Activated naive CD4-positive, alpha-beta T cell treated with anti-CD3 and anti-CD28 coated beads, Interleukin-2, amount 10 ng/mL, durations not matched to agents 7 days and 5 days (primary cell): ENCODE results near the gene CTSC.

Experiments used
- CTCF ChIA-PET: fragments of 350-600 bp; sonication (Branson Sonifier 250); formaldehyde crosslinking; loops from one replicate; lab custom pipeline; 2021; ENCODE audit warnings: antibody characterized with exemption; lab: Charles Lee
- DNase-seq: peaks from one replicate; pipeline ENCODE4 v3.0.0-alpha.2; 2020
- H3K27ac Mint-ChIP-seq: one replicate; pipeline ENCODE4 v1.8.0; 2021; ENCODE audit warnings: mild to moderate bottlenecking, moderate library complexity, mixed read lengths
- H3K27me3 Mint-ChIP-seq: one replicate; pipeline ENCODE4 v1.8.0; 2021; ENCODE audit warnings: mild to moderate bottlenecking, mixed read lengths
- H3K36me3 Mint-ChIP-seq: one replicate; pipeline ENCODE4 v1.8.0; 2021; ENCODE audit warnings: mixed read lengths
- H3K4me1 Mint-ChIP-seq: one replicate; pipeline ENCODE4 v1.8.0; 2021; ENCODE audit warnings: mixed read lengths
- H3K4me3 Mint-ChIP-seq: one replicate; pipeline ENCODE4 v1.8.0; 2021; ENCODE audit warnings: mild to moderate bottlenecking, moderate library complexity, mixed read lengths
- H3K9me3 Mint-ChIP-seq: one replicate; pipeline ENCODE4 v1.8.0; 2021; ENCODE audit warnings: mixed read lengths

The CTSC gene

GRCh38 chr11:88300888-88301487 lies 36.5 kb downstream of the CTSC start:
- no peak overlapping the region for H3K4me3 Mint-ChIP-seq
- H3K4me1 Mint-ChIP-seq = peaks cover 28% of the 10 kb centered on the region
- no peak overlapping the region for H3K27ac Mint-ChIP-seq
- CTCF ChIA-PET = no interaction called here
- no peak for DNase-seq
- H3K27me3 Mint-ChIP-seq = no peaks in the 10 kb centered on the region
- H3K36me3 Mint-ChIP-seq = peaks cover 87% of the 10 kb centered on the region
- H3K9me3 Mint-ChIP-seq = no peaks in the 10 kb centered on the region

DNA sequence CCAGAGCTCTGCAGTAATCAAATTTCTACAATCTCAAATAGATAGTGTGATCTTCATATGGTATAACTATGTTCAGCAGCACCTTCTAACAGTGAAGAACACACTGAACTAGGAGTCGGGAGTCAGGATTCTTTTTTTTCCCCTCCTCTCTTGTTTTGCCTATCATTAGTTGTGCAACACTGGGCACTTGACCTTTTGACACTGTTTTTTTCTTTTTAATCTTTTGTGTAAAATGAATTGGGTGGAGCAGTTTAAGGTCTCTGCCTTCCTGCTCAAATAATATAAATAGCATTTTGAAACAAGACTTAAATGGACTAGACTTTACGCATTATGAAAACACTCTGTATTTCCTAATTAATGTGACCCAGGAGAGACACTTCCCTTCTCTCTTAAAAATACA lies 39.7 kb downstream of the CTSC start:
- Mint-ChIP-seq H3K4me3 (no peak overlapping the region), H3K4me1 (peaks cover 18% of the 10 kb centered on the region), H3K27ac (no peak overlapping the region), H3K27me3 (no peaks in the 10 kb centered on the region), H3K36me3 (peaks cover 85% of the 10 kb centered on the region), H3K9me3 (no peaks in the 10 kb centered on the region)
- CTCF ChIA-PET = no interaction called here
- DNase-seq = no peak

- H3K27me3 Mint-ChIP-seq = no peaks in the 10 kb centered on the region
- peaks cover 85% of the 10 kb centered on the region for H3K36me3 Mint-ChIP-seq
- H3K9me3 Mint-ChIP-seq = no peaks in the 10 kb centered on the region
- CTCF ChIA-PET = no interaction called here
- no peak overlapping the region for H3K4me3 Mint-ChIP-seq
- H3K27ac Mint-ChIP-seq = no peak overlapping the region
- peaks cover 16% of the 10 kb centered on the region for H3K4me1 Mint-ChIP-seq
- no peak for DNase-seq
Observed at GRCh38 chr11:88297421-88297820, 40.1 kb downstream of the CTSC start.

GRCh38 chr11:88295028-88295427 lies 42.5 kb downstream of the CTSC start:
- no peak for DNase-seq
- Mint-ChIP-seq H3K36me3 (peaks cover 79% of the 10 kb centered on the region), H3K27me3 (no peaks in the 10 kb centered on the region), H3K4me1 (no peaks in the 10 kb centered on the region), H3K9me3 (no peaks in the 10 kb centered on the region), H3K27ac (no peak overlapping the region), H3K4me3 (no peak overlapping the region)
- CTCF ChIA-PET = no interaction called here

DNA sequence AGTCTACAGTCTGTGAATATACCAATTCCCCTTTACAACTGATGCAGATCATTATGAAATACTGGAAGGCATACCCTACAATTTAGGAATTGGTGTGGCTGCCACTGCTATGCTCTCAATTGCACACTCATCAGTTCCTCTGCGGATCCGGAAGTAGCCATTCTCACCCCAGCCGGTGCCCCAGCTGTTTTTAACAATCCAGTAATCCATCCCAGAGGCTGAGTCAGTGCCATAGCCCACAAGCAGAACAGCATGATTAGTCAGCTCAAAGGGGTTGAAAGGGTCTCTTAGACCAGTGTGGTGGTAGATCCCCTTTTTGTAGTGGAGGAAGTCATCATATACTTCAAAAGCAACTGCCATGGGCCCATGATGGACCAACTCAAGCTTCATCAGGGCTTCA lies 43.6 kb downstream of the CTSC start:
- Mint-ChIP-seq H3K9me3 (no peaks in the 10 kb centered on the region), H3K4me3 (no peak overlapping the region), H3K27ac (peak overlapping the region; percentile 33), H3K4me1 (no peaks in the 10 kb centered on the region), H3K27me3 (no peaks in the 10 kb centered on the region), H3K36me3 (peaks cover 80% of the 10 kb centered on the region)
- DNase-seq = no peak
- CTCF ChIA-PET = no interaction called here

GRCh38 chr11:88292171-88292843 lies 45.2 kb downstream of the CTSC start:
- Mint-ChIP-seq H3K27ac (no peak overlapping the region), H3K36me3 (peaks cover 82% of the 10 kb centered on the region), H3K27me3 (no peaks in the 10 kb centered on the region), H3K9me3 (no peaks in the 10 kb centered on the region), H3K4me1 (no peaks in the 10 kb centered on the region), H3K4me3 (no peak overlapping the region)
- CTCF ChIA-PET = no interaction called here
- DNase-seq = no peak

DNA sequence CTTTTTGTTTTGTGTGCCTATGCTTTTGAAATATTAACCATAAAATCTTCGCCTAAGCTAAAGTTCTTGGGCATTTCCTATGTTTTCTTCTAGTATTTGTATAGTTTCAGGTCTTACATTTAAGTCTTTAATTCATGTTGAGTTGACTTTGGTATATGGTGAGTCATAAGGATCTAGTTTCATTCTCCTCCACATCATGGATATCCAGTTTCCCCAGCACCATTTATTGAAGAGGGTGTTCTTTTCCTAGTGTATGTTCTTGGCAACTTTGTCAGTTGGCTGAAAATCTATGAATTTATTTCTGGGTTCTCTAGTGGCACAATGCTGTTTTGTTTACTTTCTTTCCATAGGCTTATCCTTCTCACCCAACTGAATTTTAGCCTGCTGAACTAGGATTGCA lies 49.0 kb downstream of the CTSC start:
- H3K36me3 Mint-ChIP-seq = peaks cover 62% of the 10 kb centered on the region

GRCh38 chr11:88284336-88285050 lies 53.0 kb downstream of the CTSC start:
- no peaks in the 10 kb centered on the region for H3K4me1 Mint-ChIP-seq
- H3K4me3 Mint-ChIP-seq = no peak overlapping the region
- no peak for DNase-seq
- no peaks in the 10 kb centered on the region for H3K9me3 Mint-ChIP-seq
- H3K27ac Mint-ChIP-seq = no peak overlapping the region
- H3K36me3 Mint-ChIP-seq = peaks cover 42% of the 10 kb centered on the region
- H3K27me3 Mint-ChIP-seq = no peaks in the 10 kb centered on the region
- CTCF ChIA-PET = no interaction called here

More for the DNA sequence above, 49.0 kb downstream of the CTSC start:
- CTCF ChIA-PET = no interaction called here
- no peak for DNase-seq
- Mint-ChIP-seq H3K4me3 (no peak overlapping the region), H3K9me3 (no peaks in the 10 kb centered on the region), H3K27ac (no peak overlapping the region), H3K27me3 (no peaks in the 10 kb centered on the region), H3K4me1 (no peaks in the 10 kb centered on the region)

GRCh38 chr11:88282747-88283515 lies 54.6 kb downstream of the CTSC start:
- H3K36me3 Mint-ChIP-seq = peaks cover 29% of the 10 kb centered on the region
- H3K27ac Mint-ChIP-seq = no peak overlapping the region
- H3K4me1 Mint-ChIP-seq = no peaks in the 10 kb centered on the region

GRCh38 chr11:88281317-88281712 lies 56.2 kb downstream of the CTSC start:
- CTCF ChIA-PET = interaction anchor here (1.4 to 2.0 kb wide), 2 partner anchors 204 to 266 kb away, joined by 4 to 6 read pairs; no protein-coding TSS in a partner anchor

More at GRCh38 chr11:88282747-88283515, 54.6 kb downstream of the CTSC start:
- no peaks in the 10 kb centered on the region for H3K27me3 Mint-ChIP-seq
- no peak overlapping the region for H3K4me3 Mint-ChIP-seq
- H3K9me3 Mint-ChIP-seq = no peaks in the 10 kb centered on the region
- CTCF ChIA-PET = no interaction called here
- no peak for DNase-seq

GRCh38 chr11:88280673-88281316 lies 56.7 kb downstream of the CTSC start:
- peaks cover 19% of the 10 kb centered on the region for H3K36me3 Mint-ChIP-seq
- CTCF ChIA-PET = interaction anchor here (1.4 to 2.0 kb wide), 2 partner anchors 204 to 265 kb away, joined by 4 to 6 read pairs; no protein-coding TSS in a partner anchor
- H3K4me1 Mint-ChIP-seq = no peaks in the 10 kb centered on the region
- no peaks in the 10 kb centered on the region for H3K27me3 Mint-ChIP-seq
- H3K27ac Mint-ChIP-seq = no peak overlapping the region
- no peak overlapping the region for H3K4me3 Mint-ChIP-seq
- DNase-seq = no peak
- no peaks in the 10 kb centered on the region for H3K9me3 Mint-ChIP-seq

More at GRCh38 chr11:88281317-88281712, 56.2 kb downstream of the CTSC start:
- DNase-seq = no peak
- Mint-ChIP-seq H3K27ac (no peak overlapping the region), H3K36me3 (peaks cover 19% of the 10 kb centered on the region), H3K4me3 (no peak overlapping the region), H3K27me3 (no peaks in the 10 kb centered on the region), H3K4me1 (no peaks in the 10 kb centered on the region), H3K9me3 (no peaks in the 10 kb centered on the region)

GRCh38 chr11:88277349-88277915 lies 60.1 kb downstream of the CTSC start:
- CTCF ChIA-PET = no interaction called here
- no peak for DNase-seq
- H3K27me3 Mint-ChIP-seq = no peaks in the 10 kb centered on the region
- no peak overlapping the region for H3K27ac Mint-ChIP-seq
- H3K4me1 Mint-ChIP-seq = no peaks in the 10 kb centered on the region
- peaks cover 6% of the 10 kb centered on the region for H3K36me3 Mint-ChIP-seq
- no peaks in the 10 kb centered on the region for H3K9me3 Mint-ChIP-seq
- H3K4me3 Mint-ChIP-seq = no peak overlapping the region

DNA sequence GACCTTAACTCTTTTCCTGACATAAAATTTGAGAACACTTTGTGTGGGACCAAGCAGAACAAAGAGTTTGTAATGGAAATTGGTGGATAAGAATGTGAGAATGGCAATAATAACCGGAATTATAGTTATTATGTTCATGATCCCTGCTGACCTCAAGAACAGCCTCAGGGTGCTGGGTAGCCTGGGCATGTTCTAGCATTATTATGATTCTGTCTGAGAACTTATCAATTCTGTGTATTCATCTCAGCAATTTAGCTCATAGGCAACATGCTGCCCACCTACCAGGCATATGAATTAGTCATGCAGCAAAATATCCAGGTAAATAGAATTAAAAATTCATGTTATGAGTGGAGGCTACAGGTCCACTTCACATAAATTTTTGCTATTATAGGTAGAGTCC lies 61.9 kb downstream of the CTSC start:
- Mint-ChIP-seq H3K4me3 (no peak overlapping the region), H3K27me3 (no peaks in the 10 kb centered on the region), H3K36me3 (peaks cover 2% of the 10 kb centered on the region), H3K27ac (no peak overlapping the region), H3K9me3 (no peaks in the 10 kb centered on the region), H3K4me1 (no peaks in the 10 kb centered on the region)
- no peak for DNase-seq
- CTCF ChIA-PET = no interaction called here
